ENCODE measurements around the gene LUC7L.
"Not testable (repeated sequence)": the region's sequence is repeated elsewhere in the genome, so short reads cannot be mapped to it uniquely, and the experiment has no call there.

The LUC7L gene

DNA sequence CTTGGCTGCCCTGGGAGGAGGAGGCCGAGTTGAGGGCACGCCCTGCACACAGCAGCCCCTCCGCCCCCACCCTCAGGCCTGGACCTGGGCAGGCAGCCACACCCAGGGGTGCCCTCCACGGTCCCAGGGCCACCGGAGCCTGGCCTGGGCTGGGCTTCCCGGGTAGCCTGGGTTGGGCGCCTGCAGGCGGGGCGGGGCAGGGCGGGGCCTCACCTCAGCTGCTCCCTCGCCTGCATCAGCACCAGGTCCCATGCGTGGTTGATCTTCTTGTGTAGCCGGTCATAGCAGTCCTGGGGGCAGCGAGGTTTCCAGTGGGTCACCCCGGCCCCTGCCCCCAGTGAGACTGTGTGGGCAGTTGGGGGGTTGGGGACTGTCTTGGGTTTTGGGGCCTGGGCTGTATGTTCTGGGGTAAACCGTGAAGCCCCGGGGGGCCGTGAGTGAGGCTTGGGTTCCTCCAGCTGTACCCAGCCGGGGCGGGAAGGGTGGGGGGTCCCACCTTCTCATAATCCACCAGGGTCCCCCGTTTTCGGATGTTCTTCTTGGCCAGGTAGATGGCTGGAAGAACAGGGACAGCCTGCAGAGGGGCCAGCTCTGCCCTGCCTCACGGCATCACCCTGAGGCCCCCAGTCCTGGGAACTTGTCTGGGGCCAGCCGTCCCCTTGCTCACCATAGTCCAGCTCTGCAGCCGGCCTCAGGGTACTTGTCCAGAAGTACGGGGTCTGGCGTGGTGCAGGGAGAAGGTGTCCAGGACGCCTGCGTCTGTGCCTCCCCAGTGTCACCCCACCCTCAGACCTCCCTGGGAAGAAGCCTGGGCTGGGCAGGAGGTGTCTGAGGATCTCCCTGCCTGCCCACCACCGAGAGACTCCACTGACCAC is 44.5 kb upstream of the LUC7L start:
- no peak for DNase-seq (ENCODE audit: low read depth)
- TF ChIP-seq, protein P1, sequence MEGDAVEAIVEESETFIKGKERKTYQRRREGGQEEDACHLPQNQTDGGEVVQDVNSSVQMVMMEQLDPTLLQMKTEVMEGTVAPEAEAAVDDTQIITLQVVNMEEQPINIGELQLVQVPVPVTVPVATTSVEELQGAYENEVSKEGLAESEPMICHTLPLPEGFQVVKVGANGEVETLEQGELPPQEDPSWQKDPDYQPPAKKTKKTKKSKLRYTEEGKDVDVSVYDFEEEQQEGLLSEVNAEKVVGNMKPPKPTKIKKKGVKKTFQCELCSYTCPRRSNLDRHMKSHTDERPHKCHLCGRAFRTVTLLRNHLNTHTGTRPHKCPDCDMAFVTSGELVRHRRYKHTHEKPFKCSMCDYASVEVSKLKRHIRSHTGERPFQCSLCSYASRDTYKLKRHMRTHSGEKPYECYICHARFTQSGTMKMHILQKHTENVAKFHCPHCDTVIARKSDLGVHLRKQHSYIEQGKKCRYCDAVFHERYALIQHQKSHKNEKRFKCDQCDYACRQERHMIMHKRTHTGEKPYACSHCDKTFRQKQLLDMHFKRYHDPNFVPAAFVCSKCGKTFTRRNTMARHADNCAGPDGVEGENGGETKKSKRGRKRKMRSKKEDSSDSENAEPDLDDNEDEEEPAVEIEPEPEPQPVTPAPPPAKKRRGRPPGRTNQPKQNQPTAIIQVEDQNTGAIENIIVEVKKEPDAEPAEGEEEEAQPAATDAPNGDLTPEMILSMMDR (conservative IDR thresholded peaks at IDR 0.05; ENCODE audit: low read depth, low read length) = no peak
- H3K4me3 ChIP-seq (ENCODE audit: low read length) = no peak overlapping the region

DNA sequence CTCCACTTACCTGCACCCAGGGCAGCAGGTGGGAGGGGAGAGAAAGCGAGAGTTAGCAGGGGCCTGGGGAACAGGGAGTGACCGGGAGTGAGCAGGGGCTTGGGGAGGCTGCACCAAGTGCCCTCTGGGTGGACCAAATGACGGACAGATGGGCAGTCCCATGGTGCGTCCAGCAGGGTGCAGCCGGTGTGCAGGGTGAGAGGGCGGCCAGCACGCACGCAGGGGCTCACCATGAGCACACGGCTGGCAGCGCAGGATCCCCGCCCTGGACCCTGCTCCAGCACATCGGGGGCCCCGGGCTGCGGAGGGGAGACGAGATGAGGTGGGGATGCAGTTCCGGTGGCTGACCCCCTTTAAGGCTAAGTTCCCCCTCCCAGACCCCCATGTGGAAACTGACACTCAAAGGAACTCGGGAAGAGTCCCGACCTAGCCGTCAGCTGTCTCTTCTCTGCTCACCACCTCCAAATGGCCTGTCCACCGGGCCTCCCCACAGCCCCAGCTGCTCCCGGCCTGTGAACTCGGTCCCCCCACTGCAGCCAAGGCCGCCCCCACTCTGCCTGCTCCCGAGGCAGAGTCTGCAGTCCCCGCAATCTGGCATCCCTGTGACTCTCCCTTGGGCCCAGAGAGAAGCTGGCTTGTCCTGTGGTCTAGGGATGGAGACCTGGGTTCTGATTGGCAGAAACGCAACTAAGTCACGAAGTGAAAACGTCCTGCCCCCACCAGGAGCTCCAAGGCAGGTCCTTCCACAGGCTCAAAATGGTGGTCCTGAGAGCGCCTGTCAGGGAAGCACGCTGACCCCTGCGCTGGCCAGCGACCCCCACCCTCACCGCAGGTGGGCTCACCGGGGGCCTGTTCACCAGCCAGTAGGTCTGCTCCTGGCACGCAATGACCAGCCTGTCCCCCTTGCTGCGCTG is 43.6 kb upstream of the LUC7L start:
- no peak overlapping the region for H3K4me3 ChIP-seq (ENCODE audit: low read length)
- no peak for DNase-seq (ENCODE audit: low read depth)
- TF ChIP-seq, protein P1 (conservative IDR thresholded peaks at IDR 0.05; ENCODE audit: low read depth, low read length) = no peak

DNA sequence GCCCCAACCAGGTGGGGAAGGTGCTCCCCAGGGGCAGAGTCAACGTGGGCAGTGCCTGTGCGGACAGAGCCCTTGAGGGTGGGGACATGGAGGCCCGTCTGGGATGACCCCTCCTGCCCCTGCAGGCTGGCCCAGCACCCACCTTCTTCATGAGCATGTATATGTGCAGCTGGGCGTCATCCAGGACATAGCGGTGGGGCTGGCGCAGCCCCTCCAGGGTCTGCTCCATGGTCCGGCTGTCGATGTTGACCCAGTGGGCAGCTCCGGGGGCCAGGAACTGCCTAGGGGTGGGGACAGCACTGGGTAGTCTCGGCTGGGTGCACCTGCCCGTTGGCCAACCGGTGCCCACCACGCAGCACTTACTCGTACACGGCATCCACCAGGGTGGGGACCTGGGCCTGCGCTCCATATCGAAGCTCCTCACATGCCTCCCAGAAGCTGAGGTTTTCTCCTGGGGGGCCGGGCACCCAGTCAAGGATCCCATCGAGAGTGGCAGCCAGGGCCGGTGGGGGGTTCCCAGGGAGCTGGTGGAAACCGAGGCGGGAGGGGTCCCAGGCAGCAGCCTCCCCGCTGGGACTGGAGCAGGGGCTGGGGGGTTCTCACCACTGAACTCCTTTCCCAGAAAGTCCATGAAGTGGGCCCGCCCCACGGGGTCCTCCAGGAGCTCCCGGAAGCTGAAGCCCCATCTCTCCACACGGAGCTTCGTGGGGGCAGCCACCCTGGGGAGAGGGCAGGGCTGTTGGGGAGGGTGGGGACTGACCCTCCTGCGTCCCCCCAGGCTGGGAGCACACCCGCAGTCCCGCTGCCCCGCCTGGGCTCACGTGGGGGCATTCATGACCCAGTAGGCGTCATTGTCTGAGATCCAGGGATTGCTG is 41.4 kb upstream of the LUC7L start:
- no peak overlapping the region for H3K4me3 ChIP-seq (ENCODE audit: low read length)
- no peak for DNase-seq (ENCODE audit: low read depth)
- TF ChIP-seq, protein P1 (conservative IDR thresholded peaks at IDR 0.05; ENCODE audit: low read depth, low read length) = no peak

DNA sequence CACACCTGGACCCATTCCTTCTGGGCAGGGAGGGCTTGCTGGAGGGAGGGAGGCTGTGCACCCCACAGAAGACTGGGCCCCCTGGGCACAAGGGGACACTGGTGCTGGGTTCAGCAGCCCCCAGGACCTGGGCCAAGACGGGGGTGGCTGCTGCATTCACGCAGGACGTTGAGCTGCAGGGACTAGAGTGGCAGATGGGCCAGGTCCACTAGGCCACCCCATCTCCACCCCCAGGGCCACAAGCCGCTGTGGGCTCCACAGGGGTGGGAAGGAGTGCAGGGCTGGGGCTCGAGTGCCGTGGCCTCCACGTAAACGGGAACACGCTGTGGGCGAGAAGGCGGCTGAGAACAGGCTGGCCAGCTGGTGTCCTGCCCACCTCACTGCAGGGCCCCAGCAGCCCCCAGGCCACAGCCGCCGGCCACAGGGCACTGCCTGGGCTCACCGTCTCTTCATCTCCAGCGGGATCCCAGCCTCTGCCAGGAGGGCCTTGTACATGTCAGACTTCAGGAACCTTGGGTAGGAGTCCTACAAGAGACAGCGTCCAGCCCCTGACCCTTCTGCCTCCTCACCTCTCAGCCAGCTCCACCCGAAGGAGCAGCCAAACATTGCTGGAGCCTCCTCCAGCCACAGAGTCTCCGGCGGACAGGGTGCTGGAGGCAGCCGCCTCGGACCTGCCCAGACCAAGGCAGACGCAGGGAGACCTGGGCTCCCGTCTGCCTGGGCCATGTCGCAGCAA is 40.0 kb upstream of the LUC7L start:
- TF ChIP-seq, protein P1 (conservative IDR thresholded peaks at IDR 0.05; ENCODE audit: low read depth, low read length) = no peak

DNA sequence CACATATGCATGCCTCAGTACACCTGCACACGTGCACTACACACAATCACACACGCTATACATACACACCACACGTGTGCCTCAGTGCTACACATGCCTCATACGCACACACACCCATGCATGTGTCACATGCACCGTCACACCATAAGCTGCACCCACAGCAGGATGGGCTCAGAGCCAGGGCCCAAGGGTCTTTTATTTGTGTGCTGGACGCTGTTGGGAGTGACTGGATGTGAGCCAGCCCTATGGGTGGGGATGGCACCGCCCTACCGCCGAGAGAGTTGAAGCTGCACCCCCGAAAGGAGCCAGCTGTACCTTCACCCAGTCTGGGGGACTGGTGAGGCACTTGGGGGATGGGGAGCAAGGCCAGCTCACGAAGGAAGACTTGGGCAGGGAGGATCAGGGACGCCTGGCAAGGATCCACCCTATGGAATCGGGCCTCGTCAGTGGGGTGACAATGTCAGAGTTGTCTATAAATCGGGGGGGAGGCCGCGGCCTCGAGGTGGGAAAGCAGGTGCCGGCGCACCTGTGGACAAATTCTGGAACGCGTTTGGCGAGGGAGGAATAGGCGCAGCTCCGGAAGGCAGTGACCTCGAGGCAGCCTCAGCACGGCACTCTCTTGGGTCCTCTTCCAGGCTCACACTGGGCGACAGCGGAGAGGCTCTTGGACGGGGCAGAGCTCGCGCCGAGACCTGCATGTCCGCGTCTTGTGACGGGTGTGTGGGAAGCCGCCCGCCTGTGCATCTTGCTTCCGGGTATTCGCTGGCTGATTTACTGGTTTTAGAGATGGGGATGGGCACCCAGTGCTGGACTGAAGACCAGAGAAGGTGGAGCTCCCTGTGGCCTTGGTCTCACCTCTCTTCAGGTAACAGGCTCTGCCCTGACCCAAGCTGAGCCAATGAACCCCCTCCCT is 39.1 kb upstream of the LUC7L start:
- TF ChIP-seq, protein P1 (conservative IDR thresholded peaks at IDR 0.05; ENCODE audit: low read depth, low read length) = no peak
- H3K4me3 ChIP-seq (ENCODE audit: low read length) = no peak overlapping the region
- no peak for DNase-seq (ENCODE audit: low read depth)

More for the DNA sequence above, 40.0 kb upstream of the LUC7L start:
- H3K4me3 ChIP-seq (ENCODE audit: low read length) = no peak overlapping the region
- no peak for DNase-seq (ENCODE audit: low read depth)

DNA sequence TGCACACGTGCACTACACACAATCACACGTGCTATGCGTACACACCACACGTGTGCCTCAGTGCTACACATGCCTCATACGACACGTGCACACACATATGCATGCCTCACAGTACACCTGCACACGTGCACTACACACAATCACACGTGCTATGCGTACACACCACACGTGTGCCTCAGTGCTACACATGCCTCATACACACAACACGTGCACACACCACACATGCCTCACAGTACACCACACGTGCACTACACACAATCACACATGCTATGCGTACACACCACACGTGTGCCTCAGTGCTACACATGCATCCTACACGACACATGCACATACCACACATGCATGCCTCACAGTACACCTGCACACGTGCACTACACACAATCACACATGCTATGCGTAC is 38.3 kb upstream of the LUC7L start:
- DNase-seq (ENCODE audit: low read depth); H3K4me3 ChIP-seq (ENCODE audit: low read length): not testable (repeated sequence)

Measured in retinal pigment epithelial cell (primary cell).